Measurements from ENCODE around the gene POU6F2.

DNA sequence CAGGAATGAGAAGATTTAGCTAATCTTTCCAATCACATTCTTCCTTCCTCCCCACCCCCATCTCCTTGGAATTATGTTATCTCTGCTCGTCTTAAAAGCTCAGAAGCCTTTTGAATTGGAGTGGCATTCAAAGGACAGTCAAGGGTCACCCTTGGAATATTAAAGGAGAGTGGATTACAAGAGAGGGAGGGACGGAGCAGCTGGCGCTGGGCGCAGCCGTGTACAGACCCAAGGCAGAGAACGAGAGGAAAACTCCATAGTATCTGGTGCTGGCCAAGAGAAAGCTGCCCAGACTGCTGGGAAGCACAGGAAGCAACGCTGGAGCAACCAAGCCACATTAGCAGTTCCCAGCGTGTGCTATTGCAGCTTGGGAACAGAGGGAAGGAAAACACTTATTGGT is 95.7 kb downstream of the POU6F2 start:
- TF ChIP-seq, protein P1, sequence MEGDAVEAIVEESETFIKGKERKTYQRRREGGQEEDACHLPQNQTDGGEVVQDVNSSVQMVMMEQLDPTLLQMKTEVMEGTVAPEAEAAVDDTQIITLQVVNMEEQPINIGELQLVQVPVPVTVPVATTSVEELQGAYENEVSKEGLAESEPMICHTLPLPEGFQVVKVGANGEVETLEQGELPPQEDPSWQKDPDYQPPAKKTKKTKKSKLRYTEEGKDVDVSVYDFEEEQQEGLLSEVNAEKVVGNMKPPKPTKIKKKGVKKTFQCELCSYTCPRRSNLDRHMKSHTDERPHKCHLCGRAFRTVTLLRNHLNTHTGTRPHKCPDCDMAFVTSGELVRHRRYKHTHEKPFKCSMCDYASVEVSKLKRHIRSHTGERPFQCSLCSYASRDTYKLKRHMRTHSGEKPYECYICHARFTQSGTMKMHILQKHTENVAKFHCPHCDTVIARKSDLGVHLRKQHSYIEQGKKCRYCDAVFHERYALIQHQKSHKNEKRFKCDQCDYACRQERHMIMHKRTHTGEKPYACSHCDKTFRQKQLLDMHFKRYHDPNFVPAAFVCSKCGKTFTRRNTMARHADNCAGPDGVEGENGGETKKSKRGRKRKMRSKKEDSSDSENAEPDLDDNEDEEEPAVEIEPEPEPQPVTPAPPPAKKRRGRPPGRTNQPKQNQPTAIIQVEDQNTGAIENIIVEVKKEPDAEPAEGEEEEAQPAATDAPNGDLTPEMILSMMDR (IDR thresholded peaks at IDR 0.05): no peak
- TF ChIP-seq POLR2A (IDR thresholded peaks at IDR 0.05): no peak
